C4-2B (cell line): Measurements from ENCODE around the gene ABCA8.

Experiments
- ZFX ChIP-seq: fragments of 450-650 bp; IDR thresholded peaks from 2 replicates; pipeline ENCODE4 v1.6.1; 2017
- TF ChIP-seq, protein P1 (sequence below): fragments of 450-650 bp; conservative IDR thresholded peaks from 2 replicates; pipeline ENCODE4 v1.5.1; 2017; ENCODE audit warnings: mild to moderate bottlenecking

DNA sequence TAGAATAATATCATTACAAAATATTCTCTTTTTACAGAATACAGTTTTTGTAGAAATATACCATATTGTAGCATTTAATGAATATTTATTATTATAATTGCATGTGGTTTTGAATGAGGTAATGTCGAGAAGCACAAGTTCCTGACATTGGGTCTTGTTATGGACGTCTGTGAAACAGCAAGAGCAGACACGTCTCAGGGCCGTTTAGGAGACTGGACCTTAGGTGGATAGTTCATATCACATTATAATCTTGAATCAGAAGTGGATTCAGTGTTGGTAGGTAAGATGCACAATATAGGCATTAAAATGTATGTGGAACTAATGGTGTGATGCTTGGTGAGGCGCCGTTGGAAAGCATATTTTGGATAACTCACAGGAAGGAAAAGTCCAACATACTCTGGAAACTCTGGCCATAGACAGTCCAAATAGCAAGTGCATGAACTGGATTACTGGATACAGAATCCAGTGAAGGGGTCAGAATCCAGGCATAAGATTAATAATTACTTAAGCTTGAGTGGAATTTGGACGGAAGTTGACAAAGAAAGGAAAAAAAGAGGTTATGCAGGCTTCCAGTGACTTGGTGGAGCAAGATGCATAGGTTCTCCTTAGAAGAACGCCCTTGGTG is 17.2 kb downstream of the ABCA8 start:
- TF ChIP-seq, protein P1, sequence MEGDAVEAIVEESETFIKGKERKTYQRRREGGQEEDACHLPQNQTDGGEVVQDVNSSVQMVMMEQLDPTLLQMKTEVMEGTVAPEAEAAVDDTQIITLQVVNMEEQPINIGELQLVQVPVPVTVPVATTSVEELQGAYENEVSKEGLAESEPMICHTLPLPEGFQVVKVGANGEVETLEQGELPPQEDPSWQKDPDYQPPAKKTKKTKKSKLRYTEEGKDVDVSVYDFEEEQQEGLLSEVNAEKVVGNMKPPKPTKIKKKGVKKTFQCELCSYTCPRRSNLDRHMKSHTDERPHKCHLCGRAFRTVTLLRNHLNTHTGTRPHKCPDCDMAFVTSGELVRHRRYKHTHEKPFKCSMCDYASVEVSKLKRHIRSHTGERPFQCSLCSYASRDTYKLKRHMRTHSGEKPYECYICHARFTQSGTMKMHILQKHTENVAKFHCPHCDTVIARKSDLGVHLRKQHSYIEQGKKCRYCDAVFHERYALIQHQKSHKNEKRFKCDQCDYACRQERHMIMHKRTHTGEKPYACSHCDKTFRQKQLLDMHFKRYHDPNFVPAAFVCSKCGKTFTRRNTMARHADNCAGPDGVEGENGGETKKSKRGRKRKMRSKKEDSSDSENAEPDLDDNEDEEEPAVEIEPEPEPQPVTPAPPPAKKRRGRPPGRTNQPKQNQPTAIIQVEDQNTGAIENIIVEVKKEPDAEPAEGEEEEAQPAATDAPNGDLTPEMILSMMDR, result no peak
- no peak for TF ChIP-seq ZFX
